SK-N-SH (cell line): Measurements from ENCODE around the gene SLIT1. TPM values are rescaled to one million over a fixed set of nuclear protein-coding genes. Genes with fewer than 3 reads are reported as not detected.

ENCODE experiments used
- CTCF ChIA-PET: fragments of 300-600, 350-600 bp; formaldehyde crosslinking; extraction: SDS; loops from one replicate; lab custom pipeline; 2021; lab: Yijun Ruan, JAX
- POLR2A ChIA-PET: fragments of 350-600 bp; sonication (Branson Sonifier 250); formaldehyde crosslinking; extraction: SDS; loops from one replicate; lab custom pipeline; 2020; ENCODE audit warnings: antibody characterized with exemption, inconsistent platforms; lab: Yijun Ruan, JAX
- DNase-seq: peaks from one replicate; pipeline ENCODE4 v3.0.0; 2012
- H2AFZ ChIP-seq: fragments of 200-600 bp; sonication (generic); 2 replicates; pipeline ENCODE4 v1.8.1; 2016; ENCODE audit warnings: antibody characterized with exemption, mild to moderate bottlenecking, low read depth
- H3F3A ChIP-seq: fragments of 200-600 bp; sonication (generic); replicated peaks from 2 replicates; pipeline ENCODE3; 2016; ENCODE audit warnings: antibody characterized with exemption, mild to moderate bottlenecking; ENCODE audit not compliant: insufficient read depth
- H3K27ac ChIP-seq, 2 experiments: fragments of 200-500 bp in 1 of 2; fragments of 200-600 bp in 1 of 2; sonication (Bioruptor generic) in 1 of 2; sonication (generic), shearing (Covaris generic) in 1 of 2; 2 replicates each; pipeline versions ENCODE4 v1.5.1 to v1.6.1; 2014 to 2016; ENCODE audit warnings: low read depth in 2 of 2, inconsistent platforms in 1 of 2, low read length in 1 of 2, mild to moderate bottlenecking in 1 of 2, mixed read lengths in 1 of 2
- H3K27me3 ChIP-seq: fragments of 200-600 bp; sonication (generic), shearing (Covaris generic); 2 replicates; pipeline ENCODE4 v1.6.1; 2016; ENCODE audit warnings: mixed run types; ENCODE audit not compliant: insufficient read depth
- H3K36me3 ChIP-seq, 2 experiments: fragments of 200-500 bp in 1 of 2; fragments of 200-600 bp in 1 of 2; sonication (Bioruptor generic) in 1 of 2; sonication (generic) in 1 of 2; replicated peaks in 1 of 2; 2 replicates each; pipeline versions ENCODE3 to v1.5.1; 2014 to 2016; ENCODE audit warnings: low read length in 1 of 2, mild to moderate bottlenecking in 1 of 2; ENCODE audit not compliant: insufficient read depth in 2 of 2, control insufficient read depth in 1 of 2
- H3K4me1 ChIP-seq, 2 experiments: fragments of 200-500 bp in 1 of 2; fragments of 200-600 bp in 1 of 2; sonication (Bioruptor generic) in 1 of 2; sonication (generic), shearing (Covaris generic) in 1 of 2; 2 replicates each; pipeline versions ENCODE4 v1.5.1 to v1.6.1; 2014 to 2016; ENCODE audit warnings: low read depth in 1 of 2, low read length in 1 of 2, mixed run types in 1 of 2; ENCODE audit not compliant: insufficient read depth in 2 of 2, control insufficient read depth in 1 of 2
- H3K4me2 ChIP-seq: fragments of 200-600 bp; sonication (generic), shearing (Covaris generic); 2 replicates; pipeline ENCODE4 v1.6.1; 2017; ENCODE audit warnings: mixed run types
- H3K4me3 ChIP-seq, 2 experiments: fragments of 200-500 bp in 1 of 2; fragments of 200-600 bp in 1 of 2; sonication (Bioruptor generic) in 1 of 2; sonication (generic), shearing (Covaris generic) in 1 of 2; 2 replicates each; pipeline versions ENCODE4 v1.5.1 to v1.8.1; 2014 to 2016; ENCODE audit warnings: low read depth in 2 of 2, inconsistent platforms in 1 of 2, low read length in 1 of 2, mild to moderate bottlenecking in 1 of 2, mixed read lengths in 1 of 2, moderate library complexity in 1 of 2
- H3K79me2 ChIP-seq: fragments of 200-600 bp; sonication (generic); 2 replicates; pipeline ENCODE4 v1.8.1; 2017; ENCODE audit warnings: mild to moderate bottlenecking; ENCODE audit not compliant: insufficient read depth
- H3K9ac ChIP-seq: fragments of 200-600 bp; sonication (generic); 2 replicates; pipeline ENCODE4 v1.6.1; 2017; ENCODE audit warnings: mixed run types
- H3K9me2 ChIP-seq: fragments of 200-600 bp; sonication (generic); 2 replicates; pipeline ENCODE4 v1.6.1; 2017; ENCODE audit warnings: mixed run types
- H3K9me3 ChIP-seq: fragments of 200-600 bp; sonication (generic); 2 replicates; pipeline ENCODE4 v1.6.1; 2017; ENCODE audit warnings: mixed run types, mild to moderate bottlenecking, moderate library complexity
- H4K20me1 ChIP-seq: fragments of 200-600 bp; sonication (generic); 2 replicates; pipeline ENCODE4 v1.6.1; 2017; ENCODE audit warnings: mild to moderate bottlenecking, mixed run types; ENCODE audit not compliant: insufficient read depth
- ELF1 ChIP-seq: IDR thresholded peaks from 2 replicates; pipeline ENCODE4 v1.4.0; 2012
- EP300 ChIP-seq, 2 experiments: IDR thresholded peaks; 2 replicates each; pipeline versions ENCODE4 v1.4.0 to v1.6.1; 2012; ENCODE audit warnings: borderline replicate concordance in 1 of 2, low read depth in 1 of 2, low read length in 1 of 2
- EZH2phosphoT487 ChIP-seq: fragments of 200-600 bp; sonication (generic); IDR thresholded peaks from 2 replicates; pipeline ENCODE4 v1.6.1; 2017; ENCODE audit warnings: low read depth, mixed run types, mild to moderate bottlenecking, antibody characterized with exemption, moderate library complexity, borderline replicate concordance
- FOSL2 ChIP-seq: IDR thresholded peaks from 2 replicates; pipeline ENCODE4 v1.4.0; 2012; ENCODE audit warnings: low read depth, mild to moderate bottlenecking, moderate library complexity, borderline replicate concordance
- FOXJ3 ChIP-seq: sonication (generic); formaldehyde crosslinking; IDR thresholded peaks from 2 replicates; pipeline ENCODE4 v1.5.1; 2020; ENCODE audit warnings: mild to moderate bottlenecking, missing genetic modification reagents
- GATA2 ChIP-seq: sonication (generic); formaldehyde crosslinking; IDR thresholded peaks from 2 replicates; pipeline ENCODE4 v1.5.0; 2020; ENCODE audit warnings: mild to moderate bottlenecking, missing genetic modification reagents
- MXI1 ChIP-seq: IDR thresholded peaks from 2 replicates; pipeline ENCODE4 v1.6.1; 2012; ENCODE audit warnings: mild to moderate bottlenecking, low read depth, low read length, improper control_type of control experiment
- POLR2AphosphoS5 ChIP-seq: IDR thresholded peaks from 2 replicates; pipeline ENCODE4 v1.6.1; 2012; ENCODE audit warnings: low read depth, low read length
- RFX5 ChIP-seq: IDR thresholded peaks from 2 replicates; pipeline ENCODE4 v1.6.1; 2012; ENCODE audit warnings: mild to moderate bottlenecking, improper control_type of control experiment, low read length
- SIN3A ChIP-seq: IDR thresholded peaks from 2 replicates; pipeline ENCODE4 v1.6.1; 2012; ENCODE audit warnings: low read depth, mild to moderate bottlenecking, low read length, moderate library complexity, borderline replicate concordance
- SMC3 ChIP-seq: IDR thresholded peaks from 2 replicates; pipeline ENCODE4 v1.6.1; 2012; ENCODE audit warnings: low read depth, low read length, improper control_type of control experiment
- YY1 ChIP-seq: IDR thresholded peaks from 2 replicates; pipeline ENCODE4 v1.4.0; 2012; ENCODE audit warnings: low read depth, mild to moderate bottlenecking
- WGBS: methylation state at CpG from one replicate; pipeline ENCODE4 v1.1.6; 2017; ENCODE audit warnings: low lambda C conversion rate; 5-methylcytosine and 5-hydroxymethylcytosine counted together
- polyA plus RNA-seq, 3 experiments: library from polyadenylated mRNA; depleted of rRNA; stranded (reverse); fragments of >200 nt; gene quantifications; 2 replicates each; pipeline ENCODE4 v1.2.3, GENCODE V29; 2012
- TF ChIP-seq, protein P1 (sequence below): fragments of 150-350 bp; IDR thresholded peaks from 2 replicates; pipeline ENCODE4 v1.6.1; 2016; ENCODE audit warnings: mild to moderate bottlenecking, low read depth, low read length
- TF ChIP-seq, protein P2 (sequence below): fragments of 150-350 bp; IDR thresholded peaks from 2 replicates; pipeline ENCODE4 v1.6.1; 2017; ENCODE audit warnings: antibody characterized with exemption, low read length, low read depth, borderline replicate concordance
- TF ChIP-seq, protein P3 (sequence below): fragments of 200-600 bp; sonication (generic); IDR thresholded peaks from 2 replicates; pipeline ENCODE4 v1.6.1; 2017; ENCODE audit warnings: antibody characterized with exemption, mild to moderate bottlenecking, moderate library complexity
- TF ChIP-seq, protein P4 (sequence below): IDR thresholded peaks from 2 replicates; pipeline ENCODE4; 2012
- TF ChIP-seq, protein P5 (sequence below): IDR thresholded peaks from 2 replicates; pipeline ENCODE4 v1.6.1; 2012; ENCODE audit warnings: mild to moderate bottlenecking, low read depth, low read length, moderate library complexity

Gene SLIT1
- polyA plus RNA-seq, 1 of the 3 experiments (the other 2 are of a cell fraction): 0.05 TPM

DNA sequence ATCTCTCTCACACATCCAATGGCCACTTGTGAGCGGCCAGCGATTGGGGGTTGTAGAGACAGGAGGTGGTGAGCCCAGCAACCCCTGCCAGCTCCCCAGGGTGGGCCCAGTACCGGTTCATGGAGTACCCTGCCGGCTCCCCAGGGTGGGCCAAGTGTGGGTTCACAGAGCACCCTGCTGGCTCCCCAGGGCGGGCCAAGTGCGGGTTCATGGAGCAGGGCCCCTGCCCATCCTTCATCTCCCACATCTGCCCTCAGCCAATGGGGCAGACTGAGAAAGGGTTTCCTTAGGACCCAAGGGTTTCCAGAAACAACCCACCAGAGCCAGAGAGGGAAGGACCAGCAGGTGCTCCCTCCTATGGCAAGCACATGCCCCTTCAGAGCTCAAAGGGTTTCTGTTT, 21.4 kb upstream of the SLIT1 start:
- H3K9me2 ChIP-seq: no peaks in the 10 kb centered on the region
- ChIA-PET POLR2A (no interaction called here), CTCF (interaction anchor here (1.5 to 22.9 kb wide), 5 partner anchors 13 to 172 kb away, joined by 3 to 894 read pairs (median 184); partner anchors contain the start of gene SLIT1)
- H3F3A ChIP-seq: no peaks in the 10 kb centered on the region
- H3K27me3 ChIP-seq: no peaks in the 10 kb centered on the region
- H3K9me3 ChIP-seq: no peaks in the 10 kb centered on the region
- no peak for DNase-seq
- H3K27ac ChIP-seq: no peak overlapping the region
- H3K4me1 ChIP-seq: no peaks in the 10 kb centered on the region
- H3K79me2 ChIP-seq: no peaks in the 10 kb centered on the region
- H2AFZ ChIP-seq: no peak overlapping the region
- no peak overlapping the region for H3K4me2 ChIP-seq
- WGBS: 97% methylated on average over 5 of the region's 6 CpGs
- H3K4me3 ChIP-seq: no peak overlapping the region
- no peak overlapping the region for H3K9ac ChIP-seq
- no peak for TF ChIP-seq FOXJ3 (CRISPR knock-in tag)
- TF ChIP-seq POLR2AphosphoS5: no peak
- no peak for TF ChIP-seq EZH2phosphoT487
- H4K20me1 ChIP-seq: no peaks in the 10 kb centered on the region
- no peaks in the 10 kb centered on the region for H3K36me3 ChIP-seq

DNA sequence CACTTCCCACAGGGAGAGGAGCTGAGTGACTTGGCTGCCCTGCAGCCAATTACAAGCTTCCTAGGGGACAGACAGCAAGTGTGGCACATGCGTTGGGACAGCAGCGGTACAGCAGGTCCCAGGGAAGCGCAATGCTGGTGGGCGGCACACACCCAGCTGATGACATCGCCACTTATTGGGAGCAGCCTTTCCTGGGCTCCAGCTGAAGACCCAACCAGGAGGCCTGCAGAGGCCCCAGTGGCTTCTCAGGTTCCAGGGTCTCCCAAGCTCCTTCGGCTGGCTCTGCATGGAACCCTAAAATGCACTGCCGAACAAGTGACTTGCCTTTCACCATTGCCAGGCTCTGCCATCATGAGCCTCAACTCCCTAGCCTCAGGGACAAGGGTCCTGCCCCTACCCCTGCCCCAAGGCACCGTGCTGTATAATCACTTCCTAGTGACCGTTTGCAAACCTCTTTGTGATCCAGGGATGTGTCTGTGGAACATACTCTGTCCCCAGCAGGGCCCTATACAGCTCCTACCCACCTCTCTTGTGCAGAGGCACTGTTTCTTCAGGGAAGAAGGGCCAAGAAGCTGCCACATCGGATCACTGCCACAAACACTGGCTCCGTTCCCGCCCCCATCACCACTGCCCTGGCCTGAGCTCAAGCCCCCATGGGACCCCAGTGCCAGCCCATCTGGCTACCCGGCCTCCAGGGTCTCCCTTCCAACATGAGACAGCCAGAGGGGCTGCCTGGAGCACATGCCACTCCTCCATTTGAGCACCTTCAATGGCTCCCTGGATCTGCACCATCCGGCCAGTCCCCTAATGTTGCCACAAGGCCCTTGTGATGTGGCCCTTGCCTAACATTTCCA, 19.3 kb upstream of the SLIT1 start:
- no peaks in the 10 kb centered on the region; the same call in 1 of the 2 replicates for H3K27me3 ChIP-seq
- CTCF ChIA-PET: interaction anchor here (0.8 to 22.9 kb wide), 7 partner anchors 16 to 170 kb away, joined by 3 to 894 read pairs (median 7); partner anchors contain the start of gene SLIT1
- no peak overlapping the region for H3K27ac ChIP-seq
- no peak overlapping the region for H2AFZ ChIP-seq
- no peaks in the 10 kb centered on the region for H3K4me1 ChIP-seq
- 56% methylated on average over 6 of the region's 14 CpGs for WGBS
- no peaks in the 10 kb centered on the region for H3K9me3 ChIP-seq
- H3K4me3 ChIP-seq: no peak overlapping the region
- POLR2A ChIA-PET: no interaction called here
- no peaks in the 10 kb centered on the region for H3K79me2 ChIP-seq
- H3K4me2 ChIP-seq: no peak overlapping the region
- H3F3A ChIP-seq: no peaks in the 10 kb centered on the region
- H4K20me1 ChIP-seq: no peaks in the 10 kb centered on the region
- no peaks in the 10 kb centered on the region for H3K9me2 ChIP-seq
- H3K36me3 ChIP-seq: no peaks in the 10 kb centered on the region
- no peak for DNase-seq
- no peak overlapping the region for H3K9ac ChIP-seq
- TF ChIP-seq, protein P1, sequence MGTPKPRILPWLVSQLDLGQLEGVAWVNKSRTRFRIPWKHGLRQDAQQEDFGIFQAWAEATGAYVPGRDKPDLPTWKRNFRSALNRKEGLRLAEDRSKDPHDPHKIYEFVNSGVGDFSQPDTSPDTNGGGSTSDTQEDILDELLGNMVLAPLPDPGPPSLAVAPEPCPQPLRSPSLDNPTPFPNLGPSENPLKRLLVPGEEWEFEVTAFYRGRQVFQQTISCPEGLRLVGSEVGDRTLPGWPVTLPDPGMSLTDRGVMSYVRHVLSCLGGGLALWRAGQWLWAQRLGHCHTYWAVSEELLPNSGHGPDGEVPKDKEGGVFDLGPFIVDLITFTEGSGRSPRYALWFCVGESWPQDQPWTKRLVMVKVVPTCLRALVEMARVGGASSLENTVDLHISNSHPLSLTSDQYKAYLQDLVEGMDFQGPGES: no peak
- TF ChIP-seq SMC3 (no peak), YY1 (no peak), RFX5 (no peak), FOXJ3 (CRISPR knock-in tag) (no peak), MXI1 (no peak), ELF1 (no peak), EP300 (IDR thresholded peaks at IDR 0.05; ENCODE audit: borderline replicate concordance in 1 of 2, low read depth in 1 of 2, low read length in 1 of 2) (no peak), FOSL2 (no peak), GATA2 (CRISPR knock-in tag) (no peak), SIN3A (no peak)
- TF ChIP-seq, protein P2, sequence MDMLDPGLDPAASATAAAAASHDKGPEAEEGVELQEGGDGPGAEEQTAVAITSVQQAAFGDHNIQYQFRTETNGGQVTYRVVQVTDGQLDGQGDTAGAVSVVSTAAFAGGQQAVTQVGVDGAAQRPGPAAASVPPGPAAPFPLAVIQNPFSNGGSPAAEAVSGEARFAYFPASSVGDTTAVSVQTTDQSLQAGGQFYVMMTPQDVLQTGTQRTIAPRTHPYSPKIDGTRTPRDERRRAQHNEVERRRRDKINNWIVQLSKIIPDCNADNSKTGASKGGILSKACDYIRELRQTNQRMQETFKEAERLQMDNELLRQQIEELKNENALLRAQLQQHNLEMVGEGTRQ: no peak
- TF ChIP-seq, protein P3, sequence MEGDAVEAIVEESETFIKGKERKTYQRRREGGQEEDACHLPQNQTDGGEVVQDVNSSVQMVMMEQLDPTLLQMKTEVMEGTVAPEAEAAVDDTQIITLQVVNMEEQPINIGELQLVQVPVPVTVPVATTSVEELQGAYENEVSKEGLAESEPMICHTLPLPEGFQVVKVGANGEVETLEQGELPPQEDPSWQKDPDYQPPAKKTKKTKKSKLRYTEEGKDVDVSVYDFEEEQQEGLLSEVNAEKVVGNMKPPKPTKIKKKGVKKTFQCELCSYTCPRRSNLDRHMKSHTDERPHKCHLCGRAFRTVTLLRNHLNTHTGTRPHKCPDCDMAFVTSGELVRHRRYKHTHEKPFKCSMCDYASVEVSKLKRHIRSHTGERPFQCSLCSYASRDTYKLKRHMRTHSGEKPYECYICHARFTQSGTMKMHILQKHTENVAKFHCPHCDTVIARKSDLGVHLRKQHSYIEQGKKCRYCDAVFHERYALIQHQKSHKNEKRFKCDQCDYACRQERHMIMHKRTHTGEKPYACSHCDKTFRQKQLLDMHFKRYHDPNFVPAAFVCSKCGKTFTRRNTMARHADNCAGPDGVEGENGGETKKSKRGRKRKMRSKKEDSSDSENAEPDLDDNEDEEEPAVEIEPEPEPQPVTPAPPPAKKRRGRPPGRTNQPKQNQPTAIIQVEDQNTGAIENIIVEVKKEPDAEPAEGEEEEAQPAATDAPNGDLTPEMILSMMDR: no peak
- TF ChIP-seq, protein P4, sequence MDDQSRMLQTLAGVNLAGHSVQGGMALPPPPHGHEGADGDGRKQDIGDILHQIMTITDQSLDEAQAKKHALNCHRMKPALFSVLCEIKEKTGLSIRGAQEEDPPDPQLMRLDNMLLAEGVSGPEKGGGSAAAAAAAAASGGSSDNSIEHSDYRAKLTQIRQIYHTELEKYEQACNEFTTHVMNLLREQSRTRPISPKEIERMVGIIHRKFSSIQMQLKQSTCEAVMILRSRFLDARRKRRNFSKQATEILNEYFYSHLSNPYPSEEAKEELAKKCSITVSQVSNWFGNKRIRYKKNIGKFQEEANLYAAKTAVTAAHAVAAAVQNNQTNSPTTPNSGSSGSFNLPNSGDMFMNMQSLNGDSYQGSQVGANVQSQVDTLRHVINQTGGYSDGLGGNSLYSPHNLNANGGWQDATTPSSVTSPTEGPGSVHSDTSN: no peak
- TF ChIP-seq, protein P5, sequence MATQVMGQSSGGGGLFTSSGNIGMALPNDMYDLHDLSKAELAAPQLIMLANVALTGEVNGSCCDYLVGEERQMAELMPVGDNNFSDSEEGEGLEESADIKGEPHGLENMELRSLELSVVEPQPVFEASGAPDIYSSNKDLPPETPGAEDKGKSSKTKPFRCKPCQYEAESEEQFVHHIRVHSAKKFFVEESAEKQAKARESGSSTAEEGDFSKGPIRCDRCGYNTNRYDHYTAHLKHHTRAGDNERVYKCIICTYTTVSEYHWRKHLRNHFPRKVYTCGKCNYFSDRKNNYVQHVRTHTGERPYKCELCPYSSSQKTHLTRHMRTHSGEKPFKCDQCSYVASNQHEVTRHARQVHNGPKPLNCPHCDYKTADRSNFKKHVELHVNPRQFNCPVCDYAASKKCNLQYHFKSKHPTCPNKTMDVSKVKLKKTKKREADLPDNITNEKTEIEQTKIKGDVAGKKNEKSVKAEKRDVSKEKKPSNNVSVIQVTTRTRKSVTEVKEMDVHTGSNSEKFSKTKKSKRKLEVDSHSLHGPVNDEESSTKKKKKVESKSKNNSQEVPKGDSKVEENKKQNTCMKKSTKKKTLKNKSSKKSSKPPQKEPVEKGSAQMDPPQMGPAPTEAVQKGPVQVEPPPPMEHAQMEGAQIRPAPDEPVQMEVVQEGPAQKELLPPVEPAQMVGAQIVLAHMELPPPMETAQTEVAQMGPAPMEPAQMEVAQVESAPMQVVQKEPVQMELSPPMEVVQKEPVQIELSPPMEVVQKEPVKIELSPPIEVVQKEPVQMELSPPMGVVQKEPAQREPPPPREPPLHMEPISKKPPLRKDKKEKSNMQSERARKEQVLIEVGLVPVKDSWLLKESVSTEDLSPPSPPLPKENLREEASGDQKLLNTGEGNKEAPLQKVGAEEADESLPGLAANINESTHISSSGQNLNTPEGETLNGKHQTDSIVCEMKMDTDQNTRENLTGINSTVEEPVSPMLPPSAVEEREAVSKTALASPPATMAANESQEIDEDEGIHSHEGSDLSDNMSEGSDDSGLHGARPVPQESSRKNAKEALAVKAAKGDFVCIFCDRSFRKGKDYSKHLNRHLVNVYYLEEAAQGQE: no peak
